HepG2 (cell line): Measurements from ENCODE around the gene PCDHB11.

Experiments
- KLF9 ChIP-seq: IDR thresholded peaks from 2 replicates; pipeline ENCODE4 v1.6.1; 2016; ENCODE audit warnings: low read depth
- MYC ChIP-seq: sonication (generic); formaldehyde crosslinking; IDR thresholded peaks from 2 replicates; pipeline ENCODE4 v1.9.0; 2021; ENCODE audit warnings: missing genetic modification reagents, borderline replicate concordance
- PCBP1 ChIP-seq: fragments of 200-400 bp; formaldehyde crosslinking; IDR thresholded peaks from 2 replicates; pipeline ENCODE4 v1.6.1; 2017; ENCODE audit warnings: mild to moderate bottlenecking, low read depth, low read length, borderline replicate concordance
- PTBP1 ChIP-seq: fragments of 200-400 bp; formaldehyde crosslinking; IDR thresholded peaks from 2 replicates; pipeline ENCODE4 v1.6.1; 2018; ENCODE audit warnings: low read length, low read depth; ENCODE audit not compliant: poor library complexity, severe bottlenecking
- REPIN1 ChIP-seq: sonication (generic); formaldehyde crosslinking; IDR thresholded peaks from 2 replicates; pipeline ENCODE4 v1.8.0; 2022; ENCODE audit warnings: missing genetic modification reagents, low read depth, mild to moderate bottlenecking, borderline replicate concordance
- REST ChIP-seq, 2 experiments: IDR thresholded peaks; 2 replicates each; pipeline ENCODE4 v1.6.1; 2011 to 2012; ENCODE audit warnings: low read length in 2 of 2, borderline replicate concordance in 1 of 2, low read depth in 1 of 2, mild to moderate bottlenecking in 1 of 2, moderate library complexity in 1 of 2
- U2AF1 ChIP-seq: fragments of 200-400 bp; formaldehyde crosslinking; optimal IDR thresholded peaks from 2 replicates; pipeline ENCODE3; 2017; ENCODE audit warnings: mild to moderate bottlenecking, low read depth, low read length
- USF2 ChIP-seq, 2 experiments: sonication (generic) in 1 of 2; formaldehyde crosslinking in 1 of 2; IDR thresholded peaks; 2 replicates each; pipeline versions ENCODE4 v1.5.1 to v1.6.1; 2011 to 2020; ENCODE audit warnings: borderline replicate concordance in 1 of 2, low read depth in 1 of 2, low read length in 1 of 2, mild to moderate bottlenecking in 1 of 2, missing genetic modification reagents in 1 of 2, moderate library complexity in 1 of 2
- ZNF207 ChIP-seq: fragments of 450-650 bp; IDR thresholded peaks from 2 replicates; pipeline ENCODE4 v1.6.1; 2016; ENCODE audit warnings: antibody characterized with exemption, borderline replicate concordance

- TF ChIP-seq PCBP1 (no peak), PTBP1 (no peak), KLF9 (CRISPR knock-in tag) (no peak), REST (IDR thresholded peaks at IDR 0.05; ENCODE audit: borderline replicate concordance in 1 of 2, low read depth in 1 of 2, low read length in 2 of 2) (no peak), U2AF1 (no peak), REPIN1 (CRISPR knock-in tag) (no peak), MYC (no peak), ZNF207 (no peak), USF2 (IDR thresholded peaks at IDR 0.05; ENCODE audit: low read depth, low read length) (no peak), USF2 (CRISPR knock-in tag; IDR thresholded peaks at IDR 0.05; ENCODE audit: borderline replicate concordance) (no peak)
Observed at GRCh38 chr5:141182248-141182647, 17.2 kb upstream of the PCDHB11 start, which contains the start of gene PCDHB16.
